Immature natural killer cell (primary cell): ENCODE data around the gene CDC42EP5. TPM values are rescaled to one million over a fixed set of nuclear protein-coding genes. Genes with fewer than 3 reads are reported as not detected.
"Not testable (repeated sequence)": the region's sequence is repeated elsewhere in the genome, so short reads cannot be mapped to it uniquely, and the experiment has no call there.

ENCODE experiments used
- DNase-seq, 3 donors: peaks; one replicate each; pipeline ENCODE4 v3.0.0; 2022; ENCODE audit warnings: mixed read lengths in 1 of 3
- H3K27ac Mint-ChIP-seq, 6 donors: one replicate each; pipeline ENCODE4 v1.8.0; 2020; ENCODE audit warnings: mixed read lengths in 6 of 6, mild to moderate bottlenecking in 5 of 6, inconsistent platforms in 4 of 6, moderate library complexity in 3 of 6
- H3K27me3 Mint-ChIP-seq, 3 donors: one replicate each; pipeline ENCODE4 v1.8.0; 2020 to 2021; ENCODE audit warnings: low read depth in 3 of 3, mild to moderate bottlenecking in 3 of 3, mixed read lengths in 3 of 3, moderate library complexity in 3 of 3, inconsistent platforms in 1 of 3
- H3K36me3 Mint-ChIP-seq, 3 donors: one replicate each; pipeline ENCODE4 v1.8.0; 2020; ENCODE audit warnings: mixed read lengths in 3 of 3, inconsistent platforms in 2 of 3, mild to moderate bottlenecking in 2 of 3
- H3K4me1 Mint-ChIP-seq, 2 donors: one replicate each; pipeline ENCODE4 v1.8.0; 2020; ENCODE audit warnings: inconsistent platforms in 2 of 2, mild to moderate bottlenecking in 2 of 2, mixed read lengths in 2 of 2, moderate library complexity in 1 of 2
- H3K4me3 Mint-ChIP-seq, 5 donors: one replicate each; pipeline ENCODE4 v1.8.0; 2020; ENCODE audit warnings: mild to moderate bottlenecking in 5 of 5, mixed read lengths in 5 of 5, inconsistent platforms in 3 of 5, moderate library complexity in 3 of 5
- H3K9me3 Mint-ChIP-seq, 6 donors: one replicate each; pipeline ENCODE4 v1.8.0; 2020; ENCODE audit warnings: mild to moderate bottlenecking in 6 of 6, mixed read lengths in 6 of 6, inconsistent platforms in 4 of 6, moderate library complexity in 3 of 6
- polyA plus RNA-seq, 3 donors: library from polyadenylated mRNA; unstranded; fragments of 300-500 nt; fragmentation: Illumina TruSeq; gene quantifications; one replicate each; pipeline ENCODE4 v1.2.3, GENCODE V29; 2021

Gene CDC42EP5, protein sequence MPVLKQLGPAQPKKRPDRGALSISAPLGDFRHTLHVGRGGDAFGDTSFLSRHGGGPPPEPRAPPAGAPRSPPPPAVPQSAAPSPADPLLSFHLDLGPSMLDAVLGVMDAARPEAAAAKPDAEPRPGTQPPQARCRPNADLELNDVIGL
- not detected for polyA plus RNA-seq

DNA sequence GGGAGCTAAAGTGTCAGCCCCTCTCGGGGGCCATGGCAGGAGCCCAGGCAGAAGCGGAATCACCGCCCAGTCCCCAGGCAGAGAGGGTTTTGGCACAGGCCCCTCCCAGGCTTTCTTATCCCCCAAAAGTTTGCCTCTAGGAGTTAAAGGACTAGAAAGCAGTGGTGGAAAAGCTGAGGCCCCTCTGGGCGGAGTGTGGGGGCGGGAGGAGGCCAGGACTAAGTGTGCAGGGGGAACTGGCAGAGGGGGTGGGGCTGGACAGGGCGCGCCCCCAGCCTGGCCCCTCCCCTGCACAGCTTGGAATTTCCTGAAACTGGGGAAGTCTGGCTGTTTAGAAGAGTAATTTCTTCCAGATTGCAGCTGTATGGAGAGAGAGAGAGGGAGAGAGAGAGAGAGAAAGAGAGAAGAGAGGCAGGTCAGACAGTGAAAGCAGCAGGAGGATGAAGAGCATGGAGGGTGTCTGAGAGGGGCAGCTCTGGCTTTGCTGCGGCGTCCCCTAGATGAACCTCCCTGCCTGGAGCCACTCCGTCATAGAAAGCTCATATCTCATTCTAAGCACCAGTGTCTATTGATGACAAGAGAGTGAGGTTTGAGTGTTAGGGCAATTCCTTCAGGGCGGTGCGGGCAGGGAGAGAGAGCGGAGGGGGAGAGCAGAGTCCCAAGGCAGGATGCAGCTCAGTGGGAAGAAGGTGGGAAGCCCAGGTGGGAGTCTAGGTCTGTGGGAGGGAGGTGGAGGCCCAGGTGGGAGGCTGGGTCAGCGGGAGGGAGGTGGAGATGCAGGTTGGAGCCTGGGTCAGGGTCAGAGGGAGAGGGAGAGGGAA lies at the start of gene CDC42EP5:
CDC42EP5 (minus strand) TSS at position 226 of the 821 bp plus-strand sequence. CDS start 7,749 bp downstream, outside the sequence.
- peak within 1 kb of the TSS in 1 of 5 donors; percentile 26 for H3K4me3 Mint-ChIP-seq
- no peak for DNase-seq
- peaks cover 10 to 11% of the 10 kb centered on the region in 2 donors for H3K4me1 Mint-ChIP-seq
- H3K36me3 Mint-ChIP-seq, result no peaks in the 10 kb centered on the region
- H3K27me3 Mint-ChIP-seq, result peaks cover 21 to 25% (median 23%) of the 10 kb centered on the region in 3 donors
- H3K9me3 Mint-ChIP-seq, result no peaks in the 10 kb centered on the region
- peak within 1 kb of the TSS in 1 of 6 donors; percentile 32 for H3K27ac Mint-ChIP-seq

DNA sequence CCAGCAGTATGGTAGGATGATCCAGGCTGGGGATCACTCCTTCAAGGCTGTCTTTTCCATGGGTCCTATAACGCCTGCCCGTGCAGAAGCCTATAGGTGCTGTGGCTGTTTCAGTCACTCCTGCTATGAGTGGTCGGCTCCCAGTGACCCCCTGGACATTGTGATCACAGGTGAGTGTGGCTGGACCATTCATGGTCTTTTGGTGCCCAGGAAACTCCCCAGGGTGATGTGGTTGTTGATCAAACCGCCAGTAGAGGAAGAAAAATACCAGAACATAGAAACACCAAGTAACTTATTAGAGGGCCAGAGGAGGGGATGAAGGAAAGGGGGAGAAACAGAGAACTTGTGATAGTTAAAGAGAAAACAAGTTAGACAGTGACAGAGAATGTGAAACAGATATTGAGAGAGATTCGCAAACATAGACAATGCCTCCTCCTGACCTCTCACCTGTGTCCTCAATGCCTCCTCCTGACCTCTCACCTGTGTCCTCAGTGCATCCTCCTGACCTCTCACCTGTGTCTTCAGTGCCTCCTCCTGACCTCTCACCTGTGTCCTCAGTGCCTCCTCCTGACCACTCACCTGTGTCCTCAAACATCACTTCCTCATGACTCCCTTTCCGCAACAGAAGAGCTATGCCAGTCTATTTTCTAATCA lies 48.9 kb upstream of the CDC42EP5 start:
- peaks cover 48 to 50% of the 10 kb centered on the region in 2 donors for H3K4me1 Mint-ChIP-seq

DNA sequence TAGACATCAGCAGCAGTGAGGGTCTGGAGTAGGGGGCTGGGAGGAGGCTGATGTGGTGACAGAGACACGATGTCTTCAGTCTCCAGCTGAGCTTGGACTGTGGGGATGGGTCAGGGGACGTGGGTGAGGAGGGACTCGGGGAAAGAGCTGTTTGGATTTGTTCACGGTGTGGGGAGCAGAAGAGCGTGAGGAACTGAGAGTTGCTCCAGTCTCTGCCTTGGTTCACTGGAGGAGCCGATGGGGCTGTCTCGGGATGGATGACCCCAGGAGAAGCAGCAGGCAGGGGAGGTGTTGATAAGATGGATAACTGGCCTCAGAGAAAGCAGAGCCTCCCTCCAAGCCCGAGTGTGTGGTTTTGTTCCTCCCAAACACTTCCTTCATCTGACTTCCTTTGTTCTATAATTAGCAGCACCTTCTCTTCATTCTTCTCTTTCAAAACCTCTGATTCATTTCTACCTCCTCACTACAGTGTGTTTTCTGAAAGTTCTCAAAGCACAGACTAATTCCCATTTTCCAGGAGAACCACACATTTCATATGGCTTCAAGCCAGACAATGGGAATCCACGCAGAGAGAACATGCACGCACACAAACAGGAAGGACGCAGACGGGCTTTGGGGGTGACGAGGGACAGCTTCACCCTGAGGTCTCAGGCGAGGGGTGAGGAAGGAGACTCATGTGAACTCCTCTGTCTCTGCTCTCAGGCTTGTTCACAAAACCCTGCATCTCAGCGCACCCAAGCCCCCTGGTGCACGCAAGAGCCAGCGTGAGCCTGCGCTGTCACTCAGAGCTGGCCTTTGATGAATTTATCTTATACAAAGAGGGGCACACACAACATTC lies 48.1 kb upstream of the CDC42EP5 start:
- Mint-ChIP-seq H3K4me3 (peak overlapping the region; percentile 3 to 76 (median 47)), H3K36me3 (peaks cover 0 to 9% (median 0%) of the 10 kb centered on the region in 3 donors), H3K9me3 (peaks cover 0 to 4% (median 0%) of the 10 kb centered on the region in 6 donors), H3K27me3 (peaks cover 16 to 30% (median 22%) of the 10 kb centered on the region in 3 donors), H3K4me1 (peaks cover 41 to 46% of the 10 kb centered on the region in 2 donors), H3K27ac (peak overlapping the region in 2 of 6 donors; percentile 47 to 49)
- no peak for DNase-seq

More for the DNA sequence above, 48.9 kb upstream of the CDC42EP5 start:
- H3K27ac Mint-ChIP-seq, result no peak overlapping the region
- peaks cover 17 to 27% (median 22%) of the 10 kb centered on the region in 3 donors for H3K27me3 Mint-ChIP-seq
- peak overlapping the region in 3 of 5 donors; percentile 2 to 48 (median 26) for H3K4me3 Mint-ChIP-seq
- peaks cover 0 to 4% (median 0%) of the 10 kb centered on the region in 6 donors for H3K9me3 Mint-ChIP-seq
- no peak for DNase-seq
- H3K36me3 Mint-ChIP-seq, result peaks cover 0 to 9% (median 0%) of the 10 kb centered on the region in 3 donors

DNA sequence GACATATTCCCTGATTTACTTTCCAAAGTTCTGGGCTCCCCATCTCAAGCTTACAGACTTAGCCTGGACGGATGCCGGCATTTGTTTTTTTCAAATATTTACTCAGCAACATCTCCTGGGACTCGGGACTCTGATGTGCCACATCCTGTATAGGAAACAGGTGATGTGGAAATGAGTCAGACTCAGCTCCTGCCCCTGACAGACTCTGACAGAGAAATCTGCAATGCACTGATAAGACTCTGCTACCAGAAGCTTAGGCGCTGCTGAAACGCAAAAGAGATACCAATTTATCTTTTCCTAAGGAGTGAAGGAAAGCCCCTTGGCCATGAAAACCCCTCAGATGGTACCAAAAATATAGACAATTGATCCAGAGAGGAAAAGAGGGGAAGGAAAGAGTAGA lies 45.7 kb upstream of the CDC42EP5 start:
- Mint-ChIP-seq H3K36me3 (peaks cover 0 to 9% (median 0%) of the 10 kb centered on the region in 3 donors), H3K9me3 (peaks cover 0 to 4% (median 0%) of the 10 kb centered on the region in 6 donors), H3K27ac (no peak overlapping the region), H3K4me1 (peaks cover 40 to 46% of the 10 kb centered on the region in 2 donors), H3K27me3 (peaks cover 15 to 33% (median 17%) of the 10 kb centered on the region in 3 donors), H3K4me3 (no peak overlapping the region)
- DNase-seq, result no peak

DNA sequence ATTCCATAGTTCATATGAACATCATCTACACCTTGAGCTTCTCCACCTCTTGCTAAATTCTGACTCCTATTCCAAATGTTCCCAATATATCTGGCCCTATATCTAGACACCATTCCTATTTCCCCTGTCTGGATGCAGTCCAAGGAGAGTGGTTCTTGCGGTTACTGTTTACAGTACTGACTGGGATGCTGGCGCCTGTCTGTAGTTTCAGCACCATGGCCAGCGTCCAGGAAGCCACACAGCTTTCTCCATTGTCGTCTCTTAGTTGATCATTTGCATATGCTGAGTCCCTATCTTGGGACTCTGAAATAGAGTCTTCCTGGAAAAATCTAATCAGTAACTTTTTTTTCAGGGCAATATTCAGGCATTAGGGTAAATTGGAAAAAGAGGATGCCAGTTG lies 44.4 kb upstream of the CDC42EP5 start:
- Mint-ChIP-seq H3K27ac (no peak overlapping the region), H3K9me3 (peaks cover 0 to 4% (median 0%) of the 10 kb centered on the region in 6 donors), H3K4me1 (peaks cover 27 to 32% of the 10 kb centered on the region in 2 donors), H3K36me3 (peaks cover 0 to 9% (median 0%) of the 10 kb centered on the region in 3 donors), H3K27me3 (peaks cover 10 to 30% (median 17%) of the 10 kb centered on the region in 3 donors), H3K4me3 (no peak overlapping the region)
- peak; percentile 63 to 71 (median 63) for DNase-seq

DNA sequence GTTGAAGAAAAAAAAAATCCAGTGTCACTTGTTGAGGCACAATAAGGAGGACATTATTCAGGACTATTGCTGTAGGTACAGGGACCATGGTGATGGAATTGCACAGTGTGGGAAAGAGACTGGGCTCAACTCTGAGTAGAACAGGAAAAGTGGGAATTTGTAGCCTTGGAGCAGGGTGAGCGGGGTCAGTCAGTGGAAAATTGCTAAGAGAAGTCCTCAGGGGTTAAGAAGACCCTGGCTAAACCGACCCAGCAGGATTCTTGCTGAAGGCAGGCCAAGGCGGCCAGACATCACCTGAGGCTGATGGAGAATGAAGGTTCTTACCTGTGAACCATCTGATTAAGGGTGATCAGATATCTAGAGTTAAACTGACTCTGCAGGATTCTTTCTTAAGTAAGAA lies 42.1 kb upstream of the CDC42EP5 start:
- H3K36me3 Mint-ChIP-seq, result peaks cover 0 to 4% (median 0%) of the 10 kb centered on the region in 3 donors
- peaks cover 7 to 14% of the 10 kb centered on the region in 2 donors for H3K4me1 Mint-ChIP-seq
- no peak for DNase-seq
- peaks cover 0 to 4% (median 0%) of the 10 kb centered on the region in 6 donors for H3K9me3 Mint-ChIP-seq
- H3K27ac Mint-ChIP-seq, result no peak overlapping the region
- no peak overlapping the region for H3K4me3 Mint-ChIP-seq
- H3K27me3 Mint-ChIP-seq, result peaks cover 7 to 19% (median 12%) of the 10 kb centered on the region in 3 donors

DNA sequence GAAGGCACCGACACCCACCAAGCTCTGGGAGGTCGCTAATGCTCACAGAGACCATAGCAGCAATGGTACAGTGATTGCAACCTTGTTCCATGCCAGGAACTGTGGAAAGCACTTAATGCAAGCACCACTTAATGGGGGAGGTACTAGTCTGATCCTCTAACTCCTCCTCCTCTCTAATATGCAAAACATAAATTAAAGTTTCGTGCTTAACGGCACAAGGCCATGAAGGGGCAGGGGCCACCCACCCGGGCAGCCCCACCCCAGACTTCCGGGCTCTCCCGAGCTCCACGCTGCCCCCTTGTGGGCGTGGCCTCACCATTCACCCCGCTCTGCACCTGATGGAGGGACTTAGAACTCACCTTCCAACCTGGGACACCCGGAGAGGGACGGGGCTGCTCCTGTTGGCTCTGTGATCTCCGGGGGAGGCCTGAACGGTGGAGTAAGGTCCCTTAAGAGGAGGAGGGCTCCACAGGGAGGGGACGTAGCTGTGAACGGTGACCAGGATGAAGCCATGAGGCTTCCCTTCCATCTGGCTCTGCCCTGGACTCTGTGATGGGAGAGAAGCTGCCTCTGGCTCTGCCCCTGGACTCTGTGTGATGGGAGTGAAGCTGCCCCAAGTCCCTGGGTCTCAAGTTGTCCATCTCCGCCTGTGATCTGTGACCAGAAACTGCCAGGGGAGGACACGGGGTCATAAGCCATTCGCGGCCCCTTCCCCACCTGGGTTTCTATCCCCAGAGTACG lies 36.3 kb upstream of the CDC42EP5 start:
- H3K4me3 Mint-ChIP-seq, result peak overlapping the region in 4 of 5 donors; percentile 9 to 51 (median 27)
- not testable (repeated sequence) for H3K9me3 Mint-ChIP-seq, DNase-seq, H3K36me3 Mint-ChIP-seq
- H3K27ac Mint-ChIP-seq, result peak overlapping the region in 1 of 6 donors; percentile 7
- peaks cover 48 to 53% of the 10 kb centered on the region in 2 donors for H3K4me1 Mint-ChIP-seq
- H3K27me3 Mint-ChIP-seq, result peaks cover 0 to 10% (median 8%) of the 10 kb centered on the region in 3 donors

DNA sequence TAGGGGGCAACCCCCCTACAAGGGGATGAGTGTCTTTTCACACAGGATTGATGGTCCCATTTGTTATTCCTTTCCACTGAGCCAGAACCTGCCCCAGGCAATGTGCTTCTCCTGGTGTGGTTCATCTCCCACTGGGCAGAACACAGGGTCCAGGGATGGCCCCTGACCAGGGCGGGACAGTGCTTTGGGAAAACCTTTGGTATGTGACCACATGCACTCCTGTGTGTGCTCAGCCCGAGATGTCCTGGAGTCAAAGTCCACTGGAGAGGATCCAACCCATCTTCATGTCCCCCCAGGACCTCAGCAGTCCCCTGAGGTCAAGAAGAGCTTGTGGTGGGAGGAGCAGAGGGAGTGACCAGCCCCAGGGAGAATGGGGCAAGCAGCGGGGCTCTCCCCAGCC lies 35.4 kb upstream of the CDC42EP5 start:
- H3K9me3 Mint-ChIP-seq, result not testable (repeated sequence)

DNA sequence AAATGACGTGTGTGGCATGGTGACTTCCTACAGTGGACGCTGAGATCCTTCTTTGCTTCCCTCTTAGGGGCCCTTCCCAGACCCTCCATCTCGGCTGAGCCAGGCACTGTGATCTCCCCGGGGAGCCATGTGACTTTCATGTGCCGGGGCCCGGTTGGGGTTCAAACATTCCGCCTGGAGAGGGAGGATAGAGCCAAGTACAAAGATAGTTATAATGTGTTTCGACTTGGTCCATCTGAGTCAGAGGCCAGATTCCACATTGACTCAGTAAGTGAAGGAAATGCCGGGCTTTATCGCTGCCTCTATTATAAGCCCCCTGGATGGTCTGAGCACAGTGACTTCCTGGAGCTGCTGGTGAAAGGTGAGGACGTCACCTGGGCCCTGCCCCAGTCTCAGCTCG lies 34.7 kb upstream of the CDC42EP5 start:
- H3K4me1 Mint-ChIP-seq, result peaks cover 57 to 58% of the 10 kb centered on the region in 2 donors
- no peak for DNase-seq
- H3K4me3 Mint-ChIP-seq, result peak overlapping the region; percentile 72 to 85 (median 78)
- H3K27ac Mint-ChIP-seq, result peak overlapping the region; percentile 83 to 91 (median 87)
- peaks cover 0 to 1% (median 0%) of the 10 kb centered on the region in 6 donors for H3K9me3 Mint-ChIP-seq
- H3K36me3 Mint-ChIP-seq, result peaks cover 0 to 5% (median 5%) of the 10 kb centered on the region in 3 donors
- peaks cover 0 to 9% (median 6%) of the 10 kb centered on the region in 3 donors for H3K27me3 Mint-ChIP-seq

More for the DNA sequence above, 35.4 kb upstream of the CDC42EP5 start:
- Mint-ChIP-seq H3K27ac (peak overlapping the region in 1 of 6 donors; percentile 88), H3K4me3 (peak overlapping the region in 2 of 5 donors; percentile 74 to 83), H3K27me3 (peaks cover 0 to 10% (median 8%) of the 10 kb centered on the region in 3 donors), H3K4me1 (peaks cover 52 to 57% of the 10 kb centered on the region in 2 donors)
- DNase-seq, H3K36me3 Mint-ChIP-seq: not testable (repeated sequence)

DNA sequence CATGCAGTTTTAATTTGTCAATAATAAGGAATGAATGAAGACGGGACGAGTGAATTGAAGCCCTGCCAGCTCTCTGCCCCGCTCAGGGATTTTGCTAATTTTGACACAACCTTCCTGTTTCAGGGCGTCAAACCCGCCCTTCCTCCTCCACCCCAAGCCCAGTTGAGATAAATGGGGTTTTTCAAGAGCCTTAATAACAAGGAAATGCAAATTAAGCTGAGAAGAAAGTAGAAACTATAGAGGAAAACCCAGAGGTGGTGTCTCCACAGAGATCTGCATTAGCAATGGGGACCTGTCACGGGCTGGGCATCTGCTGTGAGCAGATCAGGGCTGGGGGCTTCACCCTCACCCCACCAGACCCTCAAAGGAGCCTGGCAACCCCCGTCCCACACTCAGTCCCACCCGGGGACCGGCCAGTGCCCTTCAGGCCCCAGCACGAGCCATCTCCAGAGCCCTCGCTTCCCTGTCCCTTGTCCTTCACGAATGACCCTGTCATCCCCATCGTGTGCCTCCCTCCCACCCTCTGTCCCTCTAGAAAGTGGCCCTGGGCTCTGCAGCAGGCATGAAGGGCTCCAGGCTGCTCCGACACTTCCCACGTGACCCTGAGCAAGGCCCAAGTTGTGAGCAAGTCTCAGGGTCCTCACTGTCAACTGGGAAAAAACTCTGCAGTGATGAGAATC lies 34.1 kb upstream of the CDC42EP5 start:
- not testable (repeated sequence) for H3K9me3 Mint-ChIP-seq, H3K36me3 Mint-ChIP-seq, H3K27me3 Mint-ChIP-seq
- peak overlapping the region; percentile 72 to 85 (median 78) for H3K4me3 Mint-ChIP-seq
- peak in 1 of 3 donors; percentile 25 for DNase-seq
- H3K4me1 Mint-ChIP-seq, result peaks cover 64% of the 10 kb centered on the region in 2 donors
- H3K27ac Mint-ChIP-seq, result peak overlapping the region; percentile 83 to 91 (median 87)

DNA sequence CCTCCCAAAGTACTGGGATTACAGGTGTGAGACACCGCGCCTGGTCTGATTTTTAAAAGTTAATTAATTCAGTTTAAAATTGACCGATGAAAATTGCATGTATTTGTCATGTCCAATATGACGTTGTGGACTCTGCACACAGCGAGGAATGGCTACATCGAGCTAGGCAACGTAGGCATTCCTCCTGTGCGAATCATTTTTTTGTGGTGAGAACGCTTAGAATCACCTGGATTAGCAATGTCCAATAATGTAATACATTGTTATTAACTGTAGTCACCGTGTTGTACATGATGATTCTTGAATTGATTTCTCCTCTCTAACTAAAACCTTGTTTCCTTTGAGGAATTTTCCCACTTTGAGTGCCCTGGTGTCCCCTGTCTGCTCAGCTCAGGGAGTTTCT lies 33.0 kb upstream of the CDC42EP5 start:
- no peak for DNase-seq
- Mint-ChIP-seq H3K9me3 (peaks cover 0 to 1% (median 0%) of the 10 kb centered on the region in 6 donors), H3K4me1 (peaks cover 65 to 66% of the 10 kb centered on the region in 2 donors), H3K27ac (peak overlapping the region; percentile 83 to 91 (median 87)), H3K27me3 (peaks cover 0 to 8% (median 6%) of the 10 kb centered on the region in 3 donors), H3K36me3 (peaks cover 0 to 5% (median 5%) of the 10 kb centered on the region in 3 donors), H3K4me3 (peak overlapping the region; percentile 72 to 85 (median 78))

DNA sequence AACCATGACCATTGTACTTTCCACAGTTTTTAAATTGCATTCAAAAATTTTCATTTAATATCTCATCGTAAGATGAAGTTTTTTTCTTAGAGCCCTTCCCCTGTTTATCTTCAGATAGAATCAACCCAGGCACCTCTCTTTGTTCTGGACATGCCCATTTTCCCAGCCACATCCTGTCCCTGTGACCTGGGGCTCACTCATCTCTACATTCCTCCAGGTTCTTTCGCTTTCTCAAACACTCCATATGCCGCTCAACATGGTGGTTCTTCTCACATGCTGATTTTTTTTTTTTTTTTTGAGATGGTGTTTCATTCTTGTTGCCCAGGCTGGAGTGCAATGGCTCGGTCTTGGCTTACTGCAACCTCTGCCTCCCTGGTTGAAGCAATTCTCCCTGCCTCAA lies 32.4 kb upstream of the CDC42EP5 start:
- H3K4me3 Mint-ChIP-seq, result peak overlapping the region; percentile 58 to 85 (median 78)
- H3K36me3 Mint-ChIP-seq, H3K9me3 Mint-ChIP-seq, H3K27me3 Mint-ChIP-seq: not testable (repeated sequence)
- peak in 1 of 3 donors; percentile 29 for DNase-seq
- H3K4me1 Mint-ChIP-seq, result peaks cover 65 to 66% of the 10 kb centered on the region in 2 donors
- peak overlapping the region; percentile 65 to 92 (median 86) for H3K27ac Mint-ChIP-seq
